LoVo (cell line): ENCODE data around the gene TMEM60.
"Not testable (repeated sequence)": the region's sequence is repeated elsewhere in the genome, so short reads cannot be mapped to it uniquely, and the experiment has no call there.

Source experiments
- DNase-seq: peaks from one replicate; pipeline ENCODE4 v3.0.0-alpha.2; 2016; ENCODE audit warnings: low spot score

The TMEM60 gene, protein sequence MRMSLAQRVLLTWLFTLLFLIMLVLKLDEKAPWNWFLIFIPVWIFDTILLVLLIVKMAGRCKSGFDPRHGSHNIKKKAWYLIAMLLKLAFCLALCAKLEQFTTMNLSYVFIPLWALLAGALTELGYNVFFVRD

GRCh38 chr7:77798394-77799077 is at the start of gene TMEM60, which contains the start of gene PHTF2:
TSS of gene TMEM60 (minus strand) at chr7:77798434. CDS start at chr7:77794373, 4,061 bp downstream.
TSS of gene PHTF2 (plus strand) at chr7:77798773.
- DNase-seq = peak; percentile 100

GRCh38 chr7:77846317-77847092 is 48.3 kb upstream of the TMEM60 start:
- DNase-seq = no peak

- no peak for DNase-seq
Measured at GRCh38 chr7:77843194-77843593, 45.0 kb upstream of the TMEM60 start.

DNA sequence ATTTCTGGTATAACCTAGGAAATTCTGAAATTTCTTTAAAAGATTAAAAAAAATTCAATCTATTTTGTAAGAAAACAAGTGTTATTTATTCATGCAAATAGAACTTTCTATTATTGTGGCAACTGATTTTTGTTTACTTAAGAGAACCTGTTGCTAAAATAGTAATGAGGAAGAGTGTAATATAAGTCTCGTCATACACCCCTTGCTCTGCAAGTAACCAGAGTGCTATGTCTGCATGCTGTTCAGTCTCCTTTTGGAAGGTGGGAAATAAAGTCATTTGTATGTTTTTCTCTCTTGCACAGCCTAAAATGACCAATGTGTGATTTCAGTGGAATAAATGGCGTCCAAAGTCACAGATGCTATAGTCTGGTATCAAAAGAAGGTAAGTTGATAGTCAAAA is 41.7 kb upstream of the TMEM60 start:
- DNase-seq = no peak

DNA sequence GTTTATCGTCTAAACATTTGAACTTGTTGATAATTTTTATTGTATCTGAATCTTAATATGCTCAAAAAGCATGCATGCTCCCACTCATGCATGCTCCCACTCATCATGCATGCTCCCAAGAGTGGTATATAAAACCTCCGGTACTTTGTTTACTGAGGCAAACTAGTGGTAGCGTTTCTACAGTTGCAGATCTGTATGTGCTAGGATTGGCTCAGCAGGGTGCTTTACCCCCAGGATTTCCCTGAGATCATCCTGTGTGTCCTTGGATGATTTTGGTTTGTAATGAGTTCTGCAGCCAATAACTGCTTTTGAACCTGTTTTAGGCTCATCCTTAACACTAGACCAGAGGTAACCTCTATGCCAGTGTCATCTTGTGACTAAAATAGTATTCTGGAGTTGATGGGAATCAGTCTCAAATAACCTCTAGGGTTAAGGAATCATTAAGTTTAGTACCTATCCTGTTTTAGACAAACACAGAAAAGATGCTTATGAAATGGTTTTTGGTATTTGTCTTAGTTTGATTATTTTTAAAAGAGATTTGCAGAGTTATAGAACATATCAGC is 40.8 kb upstream of the TMEM60 start:
- no peak for DNase-seq

- no peak for DNase-seq
Measured at GRCh38 chr7:77837966-77838365, 39.7 kb upstream of the TMEM60 start.

GRCh38 chr7:77837275-77837674 is 39.0 kb upstream of the TMEM60 start:
- no peak for DNase-seq

GRCh38 chr7:77836425-77836824 is 38.2 kb upstream of the TMEM60 start:
- DNase-seq = not testable (repeated sequence)

DNA sequence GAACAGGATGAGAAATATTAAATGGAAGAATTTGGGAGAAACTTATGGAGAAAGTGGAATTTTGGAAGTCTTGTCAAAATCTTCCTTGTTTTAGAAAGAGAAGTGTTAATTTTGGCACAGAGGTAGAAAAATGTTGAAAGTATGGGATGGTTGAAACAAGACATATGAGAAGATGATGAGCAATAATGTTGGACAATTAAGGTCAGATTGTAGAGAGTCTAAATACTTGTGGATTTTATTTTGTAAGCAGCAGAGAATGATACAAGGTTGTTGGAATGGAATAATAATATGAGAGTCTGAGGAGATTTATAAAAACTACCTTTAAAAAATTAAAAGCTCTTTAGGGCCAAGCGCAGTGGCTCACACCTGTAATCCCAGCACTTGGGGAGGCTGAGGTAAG is 34.9 kb upstream of the TMEM60 start:
- DNase-seq = no peak

GRCh38 chr7:77831953-77832352 is 33.7 kb upstream of the TMEM60 start:
- DNase-seq = no peak

DNA sequence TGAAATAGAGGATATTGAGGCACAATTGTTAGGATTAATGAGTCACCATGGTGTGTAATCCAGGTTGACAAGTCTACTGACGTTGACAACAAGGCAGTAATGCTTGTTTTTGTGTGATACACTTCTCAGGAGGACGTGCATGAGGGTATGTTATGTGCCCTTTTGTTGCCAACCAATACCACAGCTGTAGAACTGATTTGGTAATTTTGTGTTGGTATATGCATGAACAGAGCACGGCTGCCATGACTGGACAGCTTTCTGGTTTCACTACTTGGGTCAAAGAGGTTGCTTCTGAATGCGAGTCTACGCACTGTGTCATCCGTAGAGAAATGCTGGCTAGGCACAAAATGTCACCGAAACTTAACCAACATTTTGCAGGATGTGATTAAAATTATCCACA is 33.2 kb upstream of the TMEM60 start:
- DNase-seq = no peak

DNA sequence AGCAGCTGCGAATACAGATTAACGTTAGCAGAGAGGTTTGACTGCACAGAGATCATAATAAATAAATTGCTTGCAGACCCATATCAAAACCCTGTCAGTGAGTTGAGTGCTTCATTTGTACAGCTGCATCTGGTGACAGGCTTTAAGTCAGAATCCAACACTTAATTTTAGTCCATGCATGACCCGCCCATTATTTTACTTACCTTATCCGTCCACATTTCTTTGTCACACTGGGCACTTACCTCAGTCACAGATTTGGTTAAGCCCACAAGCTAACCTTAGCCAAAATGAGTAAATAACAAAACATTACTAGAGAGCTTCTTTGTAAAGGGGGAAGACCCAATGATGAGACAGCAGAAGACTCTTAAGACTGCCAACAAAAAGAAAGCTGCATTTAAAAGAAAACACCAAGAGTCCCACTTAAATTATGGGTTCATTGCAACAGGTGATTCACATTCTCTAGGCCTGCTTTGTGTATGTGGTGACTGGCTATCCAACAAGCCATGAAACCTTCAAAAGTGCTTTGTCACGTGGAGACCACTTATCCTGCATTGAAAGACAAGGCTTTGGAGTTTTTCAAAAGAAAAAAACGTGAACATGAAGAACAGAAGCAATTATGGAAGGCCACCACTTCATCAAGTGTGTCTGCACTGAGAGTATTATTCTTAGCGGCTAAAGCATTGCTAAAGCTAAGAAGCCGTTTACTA is 32.6 kb upstream of the TMEM60 start:
- no peak for DNase-seq

DNA sequence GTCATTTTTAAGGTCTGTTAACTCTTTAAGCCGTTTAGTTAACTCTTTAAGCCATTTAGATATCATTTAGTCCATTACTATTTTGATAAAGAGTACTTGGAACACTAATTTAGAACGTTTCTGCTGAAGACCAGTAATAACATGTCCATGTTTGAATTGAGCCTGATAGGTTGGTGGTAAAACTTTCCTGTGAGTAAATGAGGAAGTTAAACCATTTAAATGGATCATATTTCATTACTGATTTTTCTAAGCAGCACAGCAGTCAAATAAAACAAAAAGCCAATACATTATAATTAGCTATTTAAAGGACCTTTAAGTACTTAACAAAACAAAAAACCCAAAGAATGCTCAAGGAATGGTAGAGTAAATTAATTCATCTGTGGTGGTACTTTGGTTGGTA is 29.8 kb upstream of the TMEM60 start:
- no peak for DNase-seq

DNA sequence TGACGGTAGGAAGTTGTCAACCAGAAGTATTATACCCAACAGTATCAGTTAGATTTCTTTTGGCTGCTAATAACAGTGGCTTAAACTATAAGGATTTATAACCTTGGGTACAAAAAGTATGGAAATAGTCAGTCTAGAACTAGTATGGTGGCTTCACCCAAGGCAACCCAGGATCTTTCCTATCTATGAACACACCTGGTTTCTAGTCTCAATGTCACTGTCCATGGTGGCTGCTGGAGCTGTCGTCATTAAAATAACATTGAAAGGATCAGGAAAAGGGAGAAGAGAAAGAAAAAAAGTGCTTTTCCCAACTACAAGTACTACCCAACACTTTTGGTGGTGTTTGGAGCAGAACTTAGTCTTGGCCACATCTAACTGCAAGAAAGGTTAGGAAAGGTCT is 28.1 kb upstream of the TMEM60 start:
- no peak for DNase-seq

DNA sequence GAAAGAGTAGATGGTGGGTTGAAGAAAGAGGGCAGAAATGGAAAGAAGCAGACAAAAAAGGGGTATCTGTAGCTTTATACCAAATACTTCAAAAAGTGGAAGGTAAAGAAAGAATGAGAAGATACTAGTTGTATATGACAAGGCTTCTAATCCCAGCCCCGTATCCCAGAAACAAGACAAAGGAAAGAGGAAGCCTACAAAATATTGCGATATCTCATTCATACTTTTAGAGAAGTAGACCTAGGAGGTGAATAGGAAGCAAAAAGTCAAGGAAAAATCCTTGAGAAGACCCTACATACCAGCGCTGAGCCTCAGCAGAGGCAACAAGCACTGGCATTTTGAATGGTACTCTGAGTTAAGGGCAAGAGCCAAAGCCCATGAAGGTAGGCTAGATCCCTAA is 26.9 kb upstream of the TMEM60 start:
- no peak for DNase-seq

GRCh38 chr7:77824636-77825035 is 26.4 kb upstream of the TMEM60 start:
- DNase-seq = no peak

DNA sequence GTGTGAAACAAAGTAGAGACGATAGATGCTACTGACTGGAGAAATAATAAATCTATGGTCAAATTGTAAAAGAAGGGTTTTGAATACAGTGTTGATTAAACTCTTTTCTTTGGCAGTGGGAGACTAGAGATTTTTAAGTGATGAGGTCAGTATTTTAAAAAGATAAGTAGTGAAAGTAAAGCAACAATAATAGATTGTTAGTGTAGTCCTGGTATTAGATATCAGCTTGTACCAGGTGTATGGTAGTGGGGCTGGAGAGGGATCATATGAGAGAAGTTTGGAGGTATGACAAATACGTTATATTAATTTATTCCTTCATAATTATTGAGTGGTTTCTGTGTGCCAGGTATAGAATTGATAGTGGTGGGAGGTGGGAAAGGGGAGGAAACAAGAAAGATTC is 25.6 kb upstream of the TMEM60 start:
- DNase-seq = no peak

DNA sequence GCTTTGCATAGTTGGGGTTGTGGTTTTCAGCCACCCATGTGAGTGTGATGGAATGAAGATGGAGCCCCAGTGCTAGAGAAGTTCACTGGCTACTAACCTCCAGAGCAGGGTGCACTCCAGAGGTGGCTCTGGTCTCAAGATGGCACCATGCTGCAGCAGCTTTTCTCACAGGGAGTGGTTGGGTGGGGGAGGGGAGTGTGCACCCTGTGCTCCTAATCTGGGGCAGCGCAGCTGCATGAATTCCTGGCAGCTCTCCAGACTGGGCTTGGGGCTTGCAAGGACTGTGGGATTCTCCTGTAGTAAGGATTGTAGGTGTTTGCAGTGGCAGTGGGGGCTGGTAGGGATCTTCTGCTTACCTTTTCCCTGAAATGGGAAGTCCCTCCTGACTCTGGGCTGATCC is 24.0 kb upstream of the TMEM60 start:
- no peak for DNase-seq

- DNase-seq = no peak
Measured at GRCh38 chr7:77820967-77821366, 22.7 kb upstream of the TMEM60 start.

- no peak for DNase-seq
Measured at GRCh38 chr7:77819021-77819420, 20.8 kb upstream of the TMEM60 start.

GRCh38 chr7:77813180-77813579 is 14.9 kb upstream of the TMEM60 start:
- no peak for DNase-seq

DNA sequence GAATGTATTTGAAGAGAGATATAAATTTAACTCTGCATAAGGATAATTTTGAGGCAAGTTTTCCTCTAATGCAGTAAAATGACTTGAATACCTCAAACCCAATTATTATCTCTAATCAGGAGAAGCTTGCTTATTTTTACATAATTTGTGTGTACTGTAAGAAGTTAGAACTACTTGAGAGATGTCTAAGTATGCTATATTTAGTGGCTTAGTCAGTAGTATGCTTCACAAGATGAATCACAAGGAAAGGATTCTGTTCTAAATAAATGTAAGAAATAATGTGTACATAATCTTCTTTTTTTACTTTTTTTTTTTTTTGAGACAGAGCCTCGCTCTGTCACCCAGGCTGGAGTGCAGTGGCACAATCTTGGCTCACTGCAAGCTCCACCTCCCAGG is 14.1 kb upstream of the TMEM60 start:
- no peak for DNase-seq
